Tibial nerve (tissue), 4 donors: Measurements from ENCODE around the gene LRFN3. TPM values are rescaled to one million over a fixed set of nuclear protein-coding genes. Genes with fewer than 3 reads are reported as not detected.
A peak's percentile ranks its signal among the peaks of the same experiment; 100 is the strongest.

Source experiments
- DNase-seq, 2 donors: peaks; one replicate each; pipeline ENCODE4 v3.0.0-alpha.2; 2019; ENCODE audit warnings: low spot score in 2 of 2
- H3K27ac ChIP-seq, 4 donors: fragments of 200-600 bp; sonication (generic) in 3 of 4; one replicate each; pipeline ENCODE4 v1.5.1; 2017 to 2019; ENCODE audit warnings: mild to moderate bottlenecking in 1 of 4
- H3K27me3 ChIP-seq, 2 donors: fragments of 200-600 bp; sonication (generic) in 1 of 2; one replicate each; pipeline versions ENCODE4 v1.5.1 to v1.6.0; 2017 to 2019
- H3K36me3 ChIP-seq, 3 donors: fragments of 200-600 bp; sonication (generic); one replicate each; pipeline ENCODE4 v1.5.1; 2018 to 2019
- H3K4me1 ChIP-seq, 4 donors: fragments of 200-600 bp; sonication (generic) in 3 of 4; one replicate each; pipeline ENCODE4 v1.5.1; 2017 to 2019
- H3K4me3 ChIP-seq, 4 donors: fragments of 200-600 bp; sonication (generic) in 3 of 4; one replicate each; pipeline ENCODE4 v1.5.1; 2017 to 2019; ENCODE audit warnings: mild to moderate bottlenecking in 1 of 4, moderate library complexity in 1 of 4
- H3K9me3 ChIP-seq, 4 donors: fragments of 200-600 bp; sonication (generic) in 3 of 4; one replicate each; pipeline ENCODE4 v1.5.1; 2017 to 2019
- EP300 ChIP-seq, 2 donors: sonication (generic); formaldehyde crosslinking; IDR thresholded peaks; one replicate each; pipeline ENCODE4 v1.6.1; 2017; ENCODE audit warnings: antibody characterized with exemption in 2 of 2, mild to moderate bottlenecking in 1 of 2
- POLR2A ChIP-seq, 2 donors: fragments of 450-650 bp; IDR thresholded peaks; one replicate each; pipeline ENCODE4 v1.6.1; 2017; ENCODE audit warnings: antibody characterized with exemption in 2 of 2, mild to moderate bottlenecking in 2 of 2, moderate library complexity in 2 of 2
- WGBS, 2 donors: methylation state at CpG; one replicate each; pipeline ENCODE4 v1.1.5; 2018; 5-methylcytosine and 5-hydroxymethylcytosine counted together
- total RNA-seq, 4 donors: library from RNA; depleted of rRNA; stranded (reverse); fragments of >200 nt; gene quantifications; one replicate each; pipeline ENCODE4 v1.1.0, GENCODE V29; 2016
- TF ChIP-seq, protein P1 (sequence below), 5 experiments: fragments of 200-600 bp in 3 of 5; fragments of 450-650 bp in 2 of 5; sonication (generic) in 3 of 5; IDR thresholded peaks; one replicate each; pipeline ENCODE4 v1.5.1; 2016 to 2019; ENCODE audit warnings: antibody characterized with exemption in 5 of 5, mild to moderate bottlenecking in 3 of 5, moderate library complexity in 2 of 5

The LRFN3 gene
- total RNA-seq, 4 donors from 2014 or later: 5.0 to 20.4 (median 8.6) TPM

GRCh38 chr19:35921012-35921411 lies 15.2 kb upstream of the LRFN3 start:
- 81 to 83% methylated on average over 6 of the region's 6 CpGs for WGBS, 2 donors
- DNase-seq: no peak
- TF ChIP-seq POLR2A (IDR thresholded peaks at IDR 0.05) (no peak), EP300 (IDR thresholded peaks at IDR 0.05) (no peak)
- TF ChIP-seq, protein P1, sequence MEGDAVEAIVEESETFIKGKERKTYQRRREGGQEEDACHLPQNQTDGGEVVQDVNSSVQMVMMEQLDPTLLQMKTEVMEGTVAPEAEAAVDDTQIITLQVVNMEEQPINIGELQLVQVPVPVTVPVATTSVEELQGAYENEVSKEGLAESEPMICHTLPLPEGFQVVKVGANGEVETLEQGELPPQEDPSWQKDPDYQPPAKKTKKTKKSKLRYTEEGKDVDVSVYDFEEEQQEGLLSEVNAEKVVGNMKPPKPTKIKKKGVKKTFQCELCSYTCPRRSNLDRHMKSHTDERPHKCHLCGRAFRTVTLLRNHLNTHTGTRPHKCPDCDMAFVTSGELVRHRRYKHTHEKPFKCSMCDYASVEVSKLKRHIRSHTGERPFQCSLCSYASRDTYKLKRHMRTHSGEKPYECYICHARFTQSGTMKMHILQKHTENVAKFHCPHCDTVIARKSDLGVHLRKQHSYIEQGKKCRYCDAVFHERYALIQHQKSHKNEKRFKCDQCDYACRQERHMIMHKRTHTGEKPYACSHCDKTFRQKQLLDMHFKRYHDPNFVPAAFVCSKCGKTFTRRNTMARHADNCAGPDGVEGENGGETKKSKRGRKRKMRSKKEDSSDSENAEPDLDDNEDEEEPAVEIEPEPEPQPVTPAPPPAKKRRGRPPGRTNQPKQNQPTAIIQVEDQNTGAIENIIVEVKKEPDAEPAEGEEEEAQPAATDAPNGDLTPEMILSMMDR (IDR thresholded peaks at IDR 0.05): no peak
- Histone ChIP-seq H3K4me3 (no peak overlapping the region), H3K4me1 (no peaks in the 10 kb centered on the region), H3K27ac (no peak overlapping the region), H3K27me3 (no peaks in the 10 kb centered on the region), H3K9me3 (peaks cover 0 to 9% (median 0%) of the 10 kb centered on the region in 4 donors), H3K36me3 (no peaks in the 10 kb centered on the region)

- TF ChIP-seq POLR2A (IDR thresholded peaks at IDR 0.05): no peak
- no peak overlapping the region for H3K4me3 ChIP-seq
- 91 to 94% methylated on average over 3 of the region's 3 CpGs for WGBS, 2 donors
- H3K4me1 ChIP-seq: no peaks in the 10 kb centered on the region
- no peak for DNase-seq
- H3K36me3 ChIP-seq: no peaks in the 10 kb centered on the region
- no peaks in the 10 kb centered on the region for H3K27me3 ChIP-seq
- H3K9me3 ChIP-seq: peaks cover 0 to 9% (median 0%) of the 10 kb centered on the region in 4 donors
- H3K27ac ChIP-seq: no peak overlapping the region
Measured at GRCh38 chr19:35925501-35925900, 10.7 kb upstream of the LRFN3 start.

GRCh38 chr19:35928507-35928906 lies 7.7 kb upstream of the LRFN3 start:
- 71 to 78% methylated on average over 5 of the region's 5 CpGs for WGBS, 2 donors
- Histone ChIP-seq H3K36me3 (no peaks in the 10 kb centered on the region), H3K27me3 (no peaks in the 10 kb centered on the region), H3K4me3 (no peak overlapping the region), H3K27ac (no peak overlapping the region), H3K9me3 (peaks cover 0 to 9% (median 0%) of the 10 kb centered on the region in 4 donors), H3K4me1 (peaks cover 0 to 11% (median 5%) of the 10 kb centered on the region in 4 donors)
- DNase-seq: no peak
- TF ChIP-seq POLR2A (IDR thresholded peaks at IDR 0.05) (no peak), EP300 (IDR thresholded peaks at IDR 0.05) (no peak)
- TF ChIP-seq, protein P1 (IDR thresholded peaks at IDR 0.05): no peak

DNA sequence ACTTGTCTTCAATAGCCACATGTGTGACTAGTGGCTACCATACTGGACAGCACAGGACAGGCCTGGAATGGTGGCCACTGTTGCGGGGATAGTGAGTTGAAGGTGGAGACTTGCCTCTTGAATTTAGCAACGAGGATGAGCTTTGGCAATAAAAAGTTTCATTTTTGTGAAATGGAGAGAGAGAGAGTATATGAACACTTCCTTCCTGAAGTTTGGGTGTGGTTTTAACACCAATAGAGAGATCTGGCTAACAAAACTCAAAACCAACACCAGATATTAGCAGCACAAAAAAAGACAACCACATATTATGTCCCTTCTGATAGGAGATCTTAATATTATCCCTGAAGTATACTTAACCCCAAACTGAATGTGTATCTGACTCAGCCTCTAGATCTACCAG lies 6.3 kb upstream of the LRFN3 start:
- DNase-seq: no peak
- Histone ChIP-seq H3K27ac (peak overlapping the region in 1 of 4 donors; percentile 17), H3K27me3 (no peaks in the 10 kb centered on the region), H3K4me3 (no peak overlapping the region), H3K9me3 (peaks cover 0 to 9% (median 0%) of the 10 kb centered on the region in 4 donors), H3K4me1 (peaks cover 0 to 11% (median 5%) of the 10 kb centered on the region in 4 donors), H3K36me3 (no peaks in the 10 kb centered on the region)
- 63 to 65% methylated on average over 2 of the region's 2 CpGs for WGBS, 2 donors
- TF ChIP-seq EP300 (IDR thresholded peaks at IDR 0.05) (no peak), POLR2A (IDR thresholded peaks at IDR 0.05) (no peak)

GRCh38 chr19:35931161-35931873 lies 4.9 kb upstream of the LRFN3 start:
- Histone ChIP-seq H3K27me3 (no peaks in the 10 kb centered on the region), H3K27ac (peak overlapping the region; percentile 68 to 89 (median 75)), H3K36me3 (no peaks in the 10 kb centered on the region), H3K9me3 (no peaks in the 10 kb centered on the region), H3K4me1 (peaks cover 0 to 24% (median 10%) of the 10 kb centered on the region in 4 donors), H3K4me3 (peak overlapping the region in 1 of 4 donors; percentile 23)
- WGBS, 2 donors: 1% methylated on average over 22 to 46 of the region's 47 CpGs
- DNase-seq: peak; percentile 97 to 98
- TF ChIP-seq EP300 (IDR thresholded peaks at IDR 0.05) (peak; percentile 95 to 100), POLR2A (IDR thresholded peaks at IDR 0.05) (peak; percentile 83 to 94)
- TF ChIP-seq, protein P1 (IDR thresholded peaks at IDR 0.05): peak; percentile 82 to 99 (median 92)

- Histone ChIP-seq H3K9me3 (no peaks in the 10 kb centered on the region), H3K27ac (peak overlapping the region in 2 of 4 donors; percentile 40 to 46), H3K4me3 (no peak overlapping the region), H3K4me1 (peaks cover 0 to 28% (median 10%) of the 10 kb centered on the region in 4 donors), H3K27me3 (no peaks in the 10 kb centered on the region), H3K36me3 (no peaks in the 10 kb centered on the region)
- TF ChIP-seq, protein P1 (IDR thresholded peaks at IDR 0.05): no peak
- TF ChIP-seq EP300 (IDR thresholded peaks at IDR 0.05): no peak
- no peak for TF ChIP-seq POLR2A (IDR thresholded peaks at IDR 0.05)
- WGBS, 2 donors: 8 to 10% methylated on average over 9 of the region's 9 CpGs
- no peak for DNase-seq
Measured at GRCh38 chr19:35931874-35932202, 4.3 kb upstream of the LRFN3 start.
